Activated CD4-positive, CD25-positive, alpha-beta regulatory T cell (primary cell): ENCODE measurements around the gene RABEP1.
"Not testable (repeated sequence)": the region's sequence is repeated elsewhere in the genome, so short reads cannot be mapped to it uniquely, and the experiment has no call there.

Source experiments
- DNase-seq, 4 experiments: peaks; one replicate each; lab custom pipeline; 2025; lab: John Stamatoyannopoulos, UW

The RABEP1 gene, protein sequence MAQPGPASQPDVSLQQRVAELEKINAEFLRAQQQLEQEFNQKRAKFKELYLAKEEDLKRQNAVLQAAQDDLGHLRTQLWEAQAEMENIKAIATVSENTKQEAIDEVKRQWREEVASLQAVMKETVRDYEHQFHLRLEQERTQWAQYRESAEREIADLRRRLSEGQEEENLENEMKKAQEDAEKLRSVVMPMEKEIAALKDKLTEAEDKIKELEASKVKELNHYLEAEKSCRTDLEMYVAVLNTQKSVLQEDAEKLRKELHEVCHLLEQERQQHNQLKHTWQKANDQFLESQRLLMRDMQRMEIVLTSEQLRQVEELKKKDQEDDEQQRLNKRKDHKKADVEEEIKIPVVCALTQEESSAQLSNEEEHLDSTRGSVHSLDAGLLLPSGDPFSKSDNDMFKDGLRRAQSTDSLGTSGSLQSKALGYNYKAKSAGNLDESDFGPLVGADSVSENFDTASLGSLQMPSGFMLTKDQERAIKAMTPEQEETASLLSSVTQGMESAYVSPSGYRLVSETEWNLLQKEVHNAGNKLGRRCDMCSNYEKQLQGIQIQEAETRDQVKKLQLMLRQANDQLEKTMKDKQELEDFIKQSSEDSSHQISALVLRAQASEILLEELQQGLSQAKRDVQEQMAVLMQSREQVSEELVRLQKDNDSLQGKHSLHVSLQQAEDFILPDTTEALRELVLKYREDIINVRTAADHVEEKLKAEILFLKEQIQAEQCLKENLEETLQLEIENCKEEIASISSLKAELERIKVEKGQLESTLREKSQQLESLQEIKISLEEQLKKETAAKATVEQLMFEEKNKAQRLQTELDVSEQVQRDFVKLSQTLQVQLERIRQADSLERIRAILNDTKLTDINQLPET

DNA sequence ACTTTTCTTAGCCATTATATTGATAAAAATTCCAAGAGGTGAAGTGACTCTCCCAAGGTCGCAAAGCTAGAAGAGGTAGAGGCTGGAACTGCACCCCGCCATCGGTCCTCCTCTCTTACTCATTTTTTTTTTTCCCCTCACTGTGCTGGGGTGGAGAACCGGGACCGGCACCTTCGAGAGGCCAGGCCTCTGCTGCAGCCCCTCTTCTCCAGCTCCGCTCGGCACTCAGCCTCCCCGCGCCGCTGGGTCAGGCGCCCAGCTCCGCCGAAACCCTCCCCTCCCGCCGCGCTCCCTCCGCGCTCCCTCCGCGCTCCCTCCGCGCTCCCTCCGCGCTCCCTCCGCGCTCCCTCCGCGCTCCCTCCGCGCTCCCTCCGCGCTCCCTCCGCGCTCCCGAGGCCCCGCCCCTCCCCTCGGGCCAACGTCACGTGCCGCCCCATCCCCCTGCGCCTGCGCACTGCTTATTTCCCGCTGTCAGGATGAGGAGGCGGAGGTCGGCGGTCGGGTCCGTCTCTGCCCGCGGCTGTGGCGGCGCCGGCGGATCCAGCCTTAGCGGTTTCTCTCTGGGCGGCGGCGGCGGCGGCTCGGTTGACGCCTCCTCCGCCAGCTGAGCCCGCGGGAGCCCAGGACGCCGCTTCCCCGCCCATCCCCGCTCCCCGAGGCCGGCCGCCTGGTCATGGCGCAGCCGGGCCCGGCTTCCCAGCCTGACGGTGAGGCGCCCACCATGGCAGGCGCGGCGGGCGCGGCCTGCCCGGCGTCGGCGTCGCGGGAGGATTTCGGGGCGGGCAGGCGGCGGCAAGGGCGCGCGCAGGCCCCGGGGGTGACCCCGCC, at the start of gene RABEP1:
RABEP1 (plus strand) TSS at position 471 of the 828 bp plus-strand sequence; CDS start at position 674, 203 bp downstream.
- peak; percentile 81 to 90 (median 84) for DNase-seq

DNA sequence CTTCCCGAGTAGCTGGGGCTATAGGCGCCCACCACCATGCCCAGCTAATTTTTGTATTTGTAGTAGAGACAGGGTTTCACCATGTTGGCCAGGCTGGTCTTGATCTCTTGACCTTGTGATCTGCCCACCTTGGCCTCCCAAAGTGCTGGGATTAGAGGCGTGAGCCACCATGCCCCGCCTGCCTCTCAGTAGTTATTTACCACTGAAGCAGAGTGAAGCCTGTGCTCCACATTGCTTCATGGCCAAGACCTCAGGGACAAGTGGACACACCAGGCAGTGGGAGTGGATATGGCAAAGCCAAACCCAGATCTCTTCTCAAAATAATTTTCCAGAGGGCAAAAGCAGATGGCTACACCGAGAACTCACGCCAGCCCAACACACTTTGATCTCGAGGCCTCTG, 48.6 kb upstream of the RABEP1 start:
- not testable (repeated sequence) for DNase-seq

DNA sequence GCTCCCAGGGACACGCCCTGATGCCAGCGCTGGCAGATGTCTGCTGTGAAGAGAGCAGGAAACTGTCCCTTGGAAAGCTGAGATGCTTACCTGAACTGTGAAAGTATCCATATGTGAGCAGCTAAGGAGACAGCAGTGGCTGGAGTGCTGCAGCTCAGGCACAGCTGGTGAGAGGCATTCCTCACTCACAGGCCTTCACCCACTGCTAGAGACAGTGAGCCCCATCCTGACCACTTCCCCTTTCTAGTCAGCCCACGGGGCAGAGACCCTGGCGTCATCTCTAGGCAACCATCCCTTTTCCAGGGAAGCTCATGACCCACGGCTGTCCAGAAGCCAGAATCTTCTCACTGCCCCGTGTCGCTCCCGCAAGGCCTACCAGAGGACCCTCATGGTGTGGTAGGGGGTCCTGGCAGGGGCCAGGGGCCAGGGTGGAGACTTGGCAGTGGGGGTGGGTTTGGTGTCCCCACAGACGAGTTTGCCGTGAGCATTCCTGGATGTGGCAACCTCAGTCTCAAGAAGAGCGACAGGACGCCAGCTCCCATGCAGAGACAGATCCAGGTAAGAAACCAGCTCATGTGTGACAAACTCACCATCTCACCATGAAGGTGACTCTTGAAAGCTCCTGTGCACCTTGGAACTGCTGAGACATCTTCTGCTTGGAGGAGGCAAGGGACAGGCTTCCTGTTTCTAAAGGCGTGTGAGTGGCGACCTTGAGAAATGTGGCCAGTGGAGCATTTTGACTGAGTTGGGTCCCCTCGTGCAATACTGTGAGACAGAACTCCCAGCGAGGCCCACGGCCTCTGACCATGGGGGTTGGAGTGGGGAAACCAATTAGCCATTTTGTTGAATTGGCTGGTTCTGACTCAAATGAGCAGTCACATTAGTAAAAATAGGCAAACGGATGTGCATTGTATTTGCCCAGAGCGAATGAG, 47.2 kb upstream of the RABEP1 start, which contains the start of gene SCIMP:
SCIMP (minus strand) TSS at position 216 of the 932 bp plus-strand sequence; CDS start at position 111, 105 bp downstream.
- DNase-seq: no peak

DNA sequence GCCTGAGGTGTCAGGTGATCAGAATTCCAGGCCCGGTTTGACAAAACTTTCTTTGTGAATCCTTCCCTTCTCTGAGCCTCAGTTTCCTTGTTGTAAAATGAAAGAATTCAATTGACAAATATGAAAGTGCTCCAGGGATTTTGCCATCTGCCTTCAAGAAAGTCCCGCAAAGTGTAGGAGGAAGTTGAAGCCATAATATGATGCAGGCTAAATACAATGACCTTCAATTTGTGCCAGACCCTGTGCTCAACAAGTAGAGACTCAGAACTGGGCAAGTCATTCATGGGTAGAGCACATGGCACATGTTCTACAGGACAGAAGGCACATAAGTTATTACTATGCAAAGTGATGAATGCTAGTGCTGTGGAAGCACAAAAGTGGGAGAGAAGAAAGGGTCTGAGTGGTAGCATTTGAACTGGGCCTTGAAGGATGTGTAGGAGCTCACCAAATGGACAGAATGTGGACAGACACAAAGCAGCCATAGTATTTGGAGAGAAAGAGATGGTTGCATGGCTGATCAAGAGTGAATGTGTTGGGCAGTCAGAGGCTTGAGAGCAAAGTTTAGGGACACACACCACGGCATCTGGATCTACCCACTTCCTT, 45.0 kb upstream of the RABEP1 start:
- DNase-seq: no peak

DNA sequence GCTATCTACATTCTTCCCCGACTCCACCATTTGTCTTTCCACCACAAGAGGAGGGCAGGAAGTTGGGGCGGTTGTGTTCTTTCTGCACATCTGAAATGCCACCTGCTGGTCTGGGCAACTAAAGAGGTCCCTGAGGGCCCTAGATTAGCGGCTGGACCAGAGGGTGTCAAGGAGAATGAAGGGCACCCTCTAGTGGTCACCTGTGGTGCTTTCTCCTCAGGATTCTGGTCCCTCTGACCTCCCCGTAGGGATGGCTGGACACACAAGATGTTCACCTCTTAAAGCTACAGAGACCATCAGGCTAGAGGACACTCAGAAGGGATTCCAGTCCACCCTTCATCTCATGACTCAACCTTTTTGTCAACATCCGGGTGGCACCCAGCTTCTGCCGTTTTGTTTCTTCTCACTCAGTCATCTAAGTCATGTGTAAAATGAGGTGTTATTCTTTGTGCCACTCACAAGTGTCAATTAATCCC, 44.5 kb upstream of the RABEP1 start:
- no peak for DNase-seq

DNA sequence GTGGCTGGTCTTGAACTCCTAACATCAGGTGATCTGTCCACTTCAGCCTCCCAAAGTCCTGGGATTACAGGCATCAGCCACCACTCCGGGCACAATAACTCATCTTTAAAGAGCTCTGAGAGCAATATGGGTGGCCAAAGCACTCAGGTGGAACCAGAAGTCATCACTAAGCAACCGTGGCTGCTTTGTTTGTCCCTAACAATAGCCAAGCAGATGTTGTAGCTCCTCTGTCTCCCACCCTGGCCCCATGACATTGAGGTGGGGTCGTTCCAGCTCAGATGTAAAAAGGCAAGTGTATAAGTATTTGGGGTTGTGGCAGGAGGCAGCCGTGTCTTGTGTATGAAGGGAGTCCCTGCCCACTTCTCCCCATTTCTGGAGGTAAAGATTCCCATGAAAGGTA, 43.8 kb upstream of the RABEP1 start:
- DNase-seq: no peak

DNA sequence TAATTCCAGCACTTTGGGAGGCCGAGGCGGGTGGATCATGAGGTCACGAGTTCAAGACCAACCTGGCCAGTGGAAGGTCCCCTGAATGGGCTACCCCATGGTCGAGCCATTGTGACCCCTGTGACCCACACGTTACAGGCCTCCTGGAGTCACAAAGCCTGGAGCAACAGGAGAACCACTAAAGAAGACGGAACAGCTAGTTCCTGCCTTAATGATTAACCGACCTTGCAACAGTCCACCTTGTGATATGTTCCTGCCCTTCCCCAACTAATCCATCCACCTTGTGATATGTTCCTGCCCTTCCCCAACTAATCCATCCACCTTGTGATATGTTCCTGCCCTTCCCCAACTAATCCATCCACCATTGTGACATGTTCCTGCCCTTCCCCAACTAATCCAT, 42.3 kb upstream of the RABEP1 start:
- not testable (repeated sequence) for DNase-seq

DNA sequence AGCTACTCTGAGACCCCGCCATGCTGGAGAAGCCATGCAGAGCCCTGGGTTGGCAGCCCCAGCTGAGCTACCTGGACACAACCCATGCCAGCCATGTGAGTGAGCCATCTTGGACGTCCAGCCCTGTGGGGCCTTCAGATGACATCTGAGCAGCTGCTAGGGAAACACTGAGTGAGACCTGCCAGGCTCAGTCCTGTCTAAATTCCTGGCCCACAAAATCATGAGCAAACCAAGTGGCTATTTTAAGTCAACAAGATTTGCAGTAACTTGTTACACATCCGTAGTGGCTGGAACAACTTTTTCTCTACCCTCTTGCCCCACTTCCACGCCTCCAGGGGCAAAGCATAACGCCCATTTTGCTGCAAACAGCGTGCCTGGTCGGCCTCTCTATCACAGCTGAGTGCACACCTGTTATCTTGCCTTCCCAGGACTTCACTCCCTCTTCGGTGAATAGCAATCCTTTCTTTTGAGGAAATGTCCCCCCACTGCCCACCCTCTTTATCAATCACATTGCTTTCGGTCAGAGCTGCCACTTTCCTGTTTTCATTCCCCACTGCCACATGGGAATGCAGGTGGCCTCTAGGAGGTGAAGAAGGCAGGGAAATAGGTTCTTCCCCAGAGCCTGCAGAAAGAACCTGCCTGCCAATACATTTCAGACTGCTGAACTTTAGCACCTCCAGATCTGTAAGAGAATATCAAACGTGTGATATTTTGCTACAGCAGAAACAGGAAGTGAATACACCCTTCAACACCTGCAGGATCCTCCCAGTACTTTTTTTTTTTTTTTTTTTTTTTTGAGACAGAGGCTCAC, 40.0 kb upstream of the RABEP1 start:
- no peak for DNase-seq

DNA sequence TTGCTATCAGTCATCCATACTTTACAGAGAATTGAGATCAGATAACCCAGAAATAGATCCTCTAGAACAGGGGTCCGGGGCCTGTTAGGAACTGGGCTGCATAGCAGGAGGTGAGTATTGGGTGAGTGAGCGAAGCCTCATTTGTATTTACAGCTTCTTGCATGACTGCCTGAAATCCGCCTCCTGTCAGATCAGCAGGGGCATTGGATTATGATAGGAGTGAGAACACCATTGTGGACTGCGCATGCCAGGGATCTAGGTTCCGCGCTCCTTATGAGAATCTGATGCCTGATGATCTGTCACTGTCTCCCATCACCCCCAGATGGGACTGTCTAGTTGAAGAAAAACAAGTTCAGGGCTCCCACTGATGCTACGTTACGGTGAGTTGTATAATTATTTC, 34.5 kb upstream of the RABEP1 start:
- DNase-seq: no peak

DNA sequence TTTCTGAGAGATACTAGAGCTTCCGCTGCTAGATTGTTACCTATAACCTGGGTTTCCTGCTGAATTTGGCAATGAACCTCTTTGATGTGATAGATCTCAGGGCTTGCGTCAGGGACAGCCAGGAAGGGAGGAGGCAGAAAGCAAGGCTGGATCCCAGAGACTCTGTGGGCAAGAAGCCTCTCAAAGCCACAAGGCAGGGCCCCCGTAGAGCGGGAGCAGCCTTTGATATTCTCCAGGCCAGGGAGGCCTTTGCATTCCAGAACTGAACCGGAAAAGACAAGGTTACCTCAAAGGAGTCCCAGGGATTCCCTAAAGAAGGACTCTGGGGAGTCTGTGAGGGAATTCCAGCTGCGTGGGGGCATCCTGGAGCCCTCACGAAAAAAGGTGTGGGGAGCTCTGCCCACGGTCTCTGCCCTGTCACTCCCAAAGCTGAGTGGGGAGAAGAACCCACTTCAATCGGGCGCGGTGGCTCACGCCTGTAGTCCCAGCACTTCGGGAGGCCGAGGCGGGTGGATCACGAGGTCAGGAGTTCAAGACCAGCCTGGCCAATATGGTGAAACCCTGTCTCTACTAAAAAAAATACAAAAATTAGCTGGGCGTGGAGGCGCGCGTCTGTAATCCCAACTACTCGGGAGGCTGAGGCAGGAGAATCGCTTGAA, 33.1 kb upstream of the RABEP1 start:
- DNase-seq: no peak

DNA sequence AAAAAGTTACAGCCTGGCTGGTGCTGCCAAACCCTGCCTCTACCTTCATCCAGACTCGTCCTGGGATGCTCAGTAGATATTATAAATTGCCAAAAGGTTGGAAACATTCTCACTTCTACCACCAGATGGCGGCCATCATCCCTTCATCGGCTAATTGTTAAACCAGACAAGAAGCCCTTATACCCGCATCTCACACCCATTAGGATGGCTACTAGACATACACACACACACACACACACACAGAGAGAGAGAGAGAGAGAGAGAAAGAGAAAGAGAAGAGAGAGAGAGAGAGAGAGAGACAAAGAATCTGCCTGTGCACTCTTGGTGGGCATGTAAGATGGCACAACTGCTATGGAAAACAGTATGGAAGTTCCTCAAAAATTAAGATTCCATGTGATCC, 32.5 kb upstream of the RABEP1 start:
- peak; percentile 24 to 48 (median 32) for DNase-seq

DNA sequence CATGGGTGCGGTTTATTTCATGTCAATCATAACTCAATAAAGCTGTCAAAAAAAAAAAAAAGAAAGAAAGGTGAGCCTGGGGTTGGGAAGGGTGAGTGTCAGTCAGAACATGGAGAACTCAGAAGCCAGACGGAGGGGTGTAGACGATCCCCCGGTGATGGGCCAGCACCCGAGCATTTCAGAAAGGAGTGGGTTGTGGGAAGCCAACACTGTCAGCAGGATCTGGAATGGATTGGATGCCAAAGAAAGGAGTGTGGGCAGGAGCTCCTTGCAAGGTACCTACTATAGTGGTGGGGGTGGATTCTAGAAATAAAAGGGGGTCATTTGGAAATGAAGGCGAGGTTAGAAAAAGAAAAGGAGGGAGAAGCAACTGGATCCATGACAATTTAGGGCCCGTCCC, 27.7 kb upstream of the RABEP1 start:
- DNase-seq: no peak

DNA sequence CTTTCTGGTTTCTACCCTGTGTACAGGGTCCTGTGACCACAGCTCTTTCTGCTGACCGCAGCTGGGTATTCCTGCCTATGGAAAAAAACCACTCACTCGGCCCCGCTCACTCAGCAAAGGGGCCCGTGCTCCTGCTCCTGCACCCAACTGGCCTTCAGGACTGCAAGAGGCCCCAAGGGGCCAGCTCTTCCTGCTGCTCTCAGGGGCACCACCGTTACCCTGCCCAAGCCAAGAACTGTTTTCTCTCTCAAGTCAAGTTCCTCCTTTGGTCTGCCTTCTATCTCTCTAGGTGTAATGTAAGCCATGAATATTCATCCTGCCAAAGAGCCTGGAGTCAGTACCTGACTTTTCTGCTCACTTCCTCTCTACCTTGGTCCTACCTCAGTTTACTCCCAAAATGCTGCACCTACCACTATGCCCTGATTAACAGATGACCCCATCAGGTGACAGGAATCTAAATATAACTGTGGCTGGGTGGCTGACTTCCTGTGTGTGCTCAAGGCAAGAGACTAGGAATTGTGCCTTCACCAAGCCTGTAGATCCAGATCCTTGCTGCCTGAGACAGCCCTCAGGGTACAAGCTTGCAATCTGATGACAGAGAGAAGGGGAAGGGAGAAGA, 27.1 kb upstream of the RABEP1 start:
- no peak for DNase-seq

DNA sequence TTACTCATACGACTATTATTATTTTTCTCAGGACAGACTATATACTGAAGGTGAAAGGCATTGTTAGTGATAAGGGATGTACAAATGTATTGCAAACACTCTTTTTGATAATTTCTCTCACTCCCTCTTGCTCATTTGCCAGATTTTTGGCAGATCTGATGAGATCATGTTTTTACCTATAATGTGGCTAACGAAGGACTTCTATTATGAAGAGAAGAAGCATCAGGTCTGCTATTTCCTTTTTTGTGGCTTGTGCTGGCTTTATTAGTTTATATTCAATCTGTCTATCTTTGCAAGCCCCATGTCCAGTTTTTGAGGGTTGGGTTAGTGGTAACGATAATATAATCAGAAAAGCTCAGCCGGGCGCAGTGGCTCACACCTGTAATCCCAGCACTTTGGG, 25.0 kb upstream of the RABEP1 start:
- no peak for DNase-seq

DNA sequence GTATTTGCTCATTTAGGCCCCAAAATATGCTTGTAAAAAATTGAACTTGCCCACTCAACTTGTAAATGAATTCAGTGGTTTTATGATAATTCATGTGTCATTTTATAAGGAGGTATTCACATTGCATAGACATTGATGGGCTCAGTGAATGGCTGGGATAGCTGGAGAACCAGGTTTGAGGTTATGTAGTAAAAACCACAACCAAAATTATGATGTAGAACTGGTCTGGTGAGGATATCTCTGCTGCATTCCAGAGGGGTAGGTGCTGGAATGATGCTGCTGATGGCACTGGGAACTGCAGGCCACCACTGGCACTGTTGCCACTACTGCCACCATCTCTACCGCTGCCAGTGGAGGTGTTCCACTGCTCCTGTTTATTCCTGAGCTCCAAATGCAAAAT, 21.5 kb upstream of the RABEP1 start:
- no peak for DNase-seq

DNA sequence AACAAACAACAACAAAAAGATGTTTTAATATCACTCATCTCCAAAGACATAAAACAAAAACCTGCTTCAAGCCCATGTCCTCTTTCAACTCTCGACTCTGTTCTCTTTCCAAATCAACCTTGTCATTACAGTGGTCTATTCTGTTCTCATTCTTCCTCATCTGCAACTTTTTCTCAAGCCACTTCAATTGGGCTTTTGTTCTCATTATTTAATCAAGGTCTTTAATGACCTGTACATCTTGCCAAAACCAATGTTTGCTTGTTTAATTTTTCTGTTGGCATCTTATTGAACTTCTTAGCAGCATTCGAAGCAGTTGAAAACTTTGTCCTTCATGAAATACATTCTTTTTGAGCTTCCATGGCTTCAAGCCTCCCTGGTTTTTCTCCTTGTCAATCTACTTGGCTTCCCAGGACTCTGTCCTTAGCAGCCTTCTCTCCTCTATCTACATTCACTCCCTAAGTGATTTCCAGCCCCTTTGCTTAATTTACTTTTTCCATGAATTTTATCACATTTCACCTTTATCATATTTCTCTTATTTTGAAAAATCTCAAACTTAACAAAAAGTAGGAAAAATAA, 19.6 kb upstream of the RABEP1 start:
- no peak for DNase-seq

DNA sequence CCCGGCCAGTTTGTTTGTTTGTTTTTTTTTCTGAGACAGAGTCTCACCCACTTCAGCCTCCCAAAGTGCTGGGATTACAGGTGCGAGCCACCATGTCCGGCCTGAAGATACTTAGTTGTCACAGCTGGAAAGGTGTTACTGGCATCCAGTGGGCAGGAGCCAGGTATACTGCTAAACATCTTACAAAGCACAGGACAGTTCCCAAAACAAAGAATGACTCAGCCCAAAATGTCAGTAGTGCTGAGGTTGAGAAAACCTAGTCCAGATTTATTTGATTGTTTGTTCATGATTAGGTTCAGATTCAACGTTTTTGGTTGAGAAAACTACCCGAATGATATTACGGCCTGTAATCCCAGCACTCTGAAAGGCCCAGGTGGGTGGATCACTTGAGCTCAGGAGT, 18.6 kb upstream of the RABEP1 start:
- DNase-seq: no peak

DNA sequence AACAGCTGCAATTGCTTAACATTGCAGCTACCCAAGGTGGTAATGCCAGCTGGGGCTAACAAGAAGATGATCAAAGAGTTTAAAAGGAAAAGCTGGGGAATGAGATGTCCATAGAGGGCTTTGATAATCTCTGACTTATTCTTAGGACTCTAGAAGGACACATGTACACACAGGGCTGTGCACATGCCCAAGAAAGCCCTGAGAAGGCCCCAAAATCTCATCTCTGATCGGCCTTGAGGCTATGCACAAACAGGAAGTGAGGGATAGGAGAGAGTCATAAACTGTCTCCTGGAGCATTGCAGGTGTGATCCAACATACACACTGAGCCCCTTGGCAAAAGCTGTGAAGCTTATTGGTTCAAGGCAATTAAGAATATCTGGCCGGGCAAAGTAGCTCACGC, 17.2 kb upstream of the RABEP1 start:
- DNase-seq: no peak
